GM23248 (cell line): ENCODE results near the gene SERTAD2.

ENCODE experiments used
- EZH2 ChIP-seq: fragments of 200-600 bp; sonication (generic); IDR thresholded peaks from 2 replicates; pipeline ENCODE4 v1.6.1; 2018; ENCODE audit warnings: antibody characterized with exemption, mild to moderate bottlenecking; ENCODE audit not compliant: insufficient read depth, poor library complexity, severe bottlenecking
- EZH2phosphoT487 ChIP-seq: fragments of 200-600 bp; sonication (generic); IDR thresholded peaks from 2 replicates; pipeline ENCODE4 v1.6.1; 2018; ENCODE audit warnings: antibody characterized with exemption, moderate library complexity, mild to moderate bottlenecking, low read depth; ENCODE audit not compliant: insufficient read depth

GRCh38 chr2:64655018-64655664 is 1.4 kb upstream of the SERTAD2 start:
- TF ChIP-seq EZH2 = no peak
- no peak for TF ChIP-seq EZH2phosphoT487
